Skin of body (tissue), 2 donors: Measurements from ENCODE around the gene DYNLT4. TPM values are rescaled to one million over a fixed set of nuclear protein-coding genes. Genes with fewer than 3 reads are reported as not detected.
"Not testable (repeated sequence)": the region's sequence is repeated elsewhere in the genome, so short reads cannot be mapped to it uniquely, and the experiment has no call there.

Experiments
- DNase-seq: peaks from one replicate; lab custom pipeline; 2025; lab: John Stamatoyannopoulos, UW
- total RNA-seq: library from RNA; depleted of rRNA; stranded (reverse); fragments of >200 nt; gene quantifications from one replicate; pipeline ENCODE4 v1.2.3, GENCODE V29; 2014

The DYNLT4 gene, protein sequence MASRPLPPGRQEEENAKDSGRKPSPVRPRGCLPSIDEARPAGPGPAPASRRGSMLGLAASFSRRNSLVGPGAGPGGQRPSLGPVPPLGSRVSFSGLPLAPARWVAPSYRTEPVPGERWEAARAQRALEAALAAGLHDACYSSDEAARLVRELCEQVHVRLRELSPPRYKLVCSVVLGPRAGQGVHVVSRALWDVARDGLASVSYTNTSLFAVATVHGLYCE
- total RNA-seq, result not detected

DNA sequence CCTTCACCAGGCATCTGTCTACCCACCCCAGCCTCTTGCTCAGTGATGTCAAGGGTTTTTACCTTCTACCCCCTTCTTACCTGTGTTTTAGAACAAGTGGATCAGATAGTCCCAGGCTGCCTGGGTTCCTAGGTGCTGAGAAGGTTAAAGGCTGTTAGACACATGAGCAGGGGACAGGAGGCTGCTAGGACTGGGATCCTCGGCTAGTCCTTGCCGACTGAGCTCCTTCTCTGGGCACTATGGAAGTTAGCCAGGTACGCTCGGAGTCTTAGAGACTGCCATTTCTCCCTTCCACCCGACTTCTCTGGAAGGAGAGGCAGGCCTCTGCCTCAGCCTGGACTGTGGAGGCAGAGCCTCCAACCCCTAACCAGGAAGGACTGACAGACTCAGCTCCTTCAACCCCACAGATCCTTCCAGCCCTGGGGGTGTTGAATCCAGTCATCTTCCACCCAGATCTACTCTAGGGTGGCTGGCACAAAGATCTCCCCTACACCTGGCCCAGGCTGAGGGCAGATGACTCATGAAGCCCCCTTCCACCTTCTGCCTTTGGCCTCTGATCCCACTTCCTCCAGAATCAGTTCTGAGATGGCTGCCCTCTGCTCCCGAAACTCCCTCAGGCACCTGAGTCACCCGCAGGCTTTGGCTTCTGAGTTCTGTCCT, at the start of gene DYNLT4:
DYNLT4 (minus strand) TSS at position 648 of the 660 bp plus-strand sequence. CDS start 683 bp downstream, outside the sequence.
- no peak for DNase-seq

- DNase-seq, result no peak
Observed at GRCh38 chr1:44855742-44856141, 48.6 kb upstream of the DYNLT4 start.

GRCh38 chr1:44854970-44855369, 47.8 kb upstream of the DYNLT4 start:
- DNase-seq, result no peak

GRCh38 chr1:44853201-44853600, 46.0 kb upstream of the DYNLT4 start:
- no peak for DNase-seq

DNA sequence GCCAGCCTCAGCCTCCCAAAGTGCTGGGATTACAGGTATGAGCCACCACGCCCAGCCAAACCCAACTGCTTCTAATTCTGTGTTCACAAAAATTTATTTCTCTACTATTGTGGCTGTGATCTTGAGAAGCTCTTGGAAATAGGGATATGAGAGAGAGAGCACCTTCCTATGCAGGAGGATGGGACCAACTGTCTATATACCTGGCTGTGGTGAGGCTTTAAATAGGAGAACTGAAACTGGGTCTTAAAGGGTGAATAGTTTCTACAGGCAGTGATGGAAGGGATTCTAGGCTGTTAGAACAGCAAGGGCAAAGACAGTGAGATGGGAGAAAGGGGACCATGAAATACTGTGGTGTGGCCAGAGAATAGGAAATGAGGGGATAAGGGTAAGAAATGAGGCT, 44.2 kb upstream of the DYNLT4 start:
- no peak for DNase-seq

- no peak for DNase-seq
Observed at GRCh38 chr1:44849575-44850132, 42.5 kb upstream of the DYNLT4 start.

GRCh38 chr1:44848456-44849181, 41.5 kb upstream of the DYNLT4 start:
- DNase-seq, result no peak

DNA sequence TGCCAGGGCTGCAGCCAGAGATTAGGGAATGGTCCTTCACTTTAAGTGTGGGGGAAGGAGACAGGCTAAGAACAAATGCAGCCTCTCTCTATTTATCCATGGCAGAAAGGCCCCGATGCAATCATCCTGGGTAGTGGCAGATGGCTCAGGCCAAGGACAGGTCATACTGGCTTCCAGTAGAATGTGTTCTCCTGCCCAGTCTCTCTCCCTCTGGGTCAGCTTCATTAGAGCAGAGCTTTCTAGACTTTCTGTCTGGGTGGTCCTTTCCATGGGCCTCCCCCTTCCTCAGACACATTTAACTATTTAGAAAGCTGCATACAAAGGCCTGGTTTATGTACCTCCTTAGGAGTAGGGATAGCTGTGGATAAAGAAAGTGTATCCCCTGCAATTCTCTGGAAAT, 40.7 kb upstream of the DYNLT4 start:
- DNase-seq, result no peak

- DNase-seq, result no peak
Observed at GRCh38 chr1:44846985-44847384, 39.8 kb upstream of the DYNLT4 start.

GRCh38 chr1:44842862-44843655, 35.9 kb upstream of the DYNLT4 start, which contains the start of gene PTCH2:
Gene PTCH2, minus strand, starts transcription at chr1:44843253. Its CDS starts 321 bp downstream, at chr1:44842932.
- peak; percentile 57 for DNase-seq

DNA sequence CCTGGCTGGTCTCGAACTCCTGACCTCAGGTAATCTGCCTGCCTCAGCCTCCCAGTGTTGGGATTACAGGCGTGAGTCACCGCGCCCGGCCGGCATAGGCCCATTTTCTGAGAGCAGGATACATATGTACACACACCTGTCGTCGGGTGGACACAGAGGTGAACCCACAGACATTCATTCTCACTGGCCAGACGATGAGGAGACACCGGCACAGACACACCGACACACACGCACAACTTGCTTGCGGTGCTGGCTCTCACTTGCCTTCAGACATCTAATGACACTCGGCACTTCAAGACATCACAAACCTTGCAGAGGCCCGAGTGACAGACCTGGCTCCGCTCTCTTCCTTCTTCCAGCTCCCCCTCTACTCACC, 35.3 kb upstream of the DYNLT4 start:
- no peak for DNase-seq

DNA sequence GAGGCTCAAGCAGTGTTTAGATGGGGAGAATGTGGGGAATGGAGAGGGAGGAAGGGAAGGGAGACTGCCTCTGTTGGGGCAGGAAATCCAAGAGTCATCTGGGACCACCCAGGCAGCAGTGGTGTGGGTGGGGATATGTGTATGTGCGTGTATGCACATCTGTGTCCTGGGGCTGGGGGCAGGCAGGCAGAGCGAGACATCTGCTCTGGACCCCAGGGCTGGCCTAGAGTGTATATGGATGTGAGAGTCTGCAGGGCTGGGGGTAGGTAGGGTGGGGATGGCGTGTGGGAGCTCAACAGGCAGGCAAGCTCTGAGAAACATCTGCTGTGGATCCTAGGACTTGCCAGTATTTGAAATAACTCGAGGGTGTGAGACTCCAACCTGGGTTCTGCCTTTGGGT, 32.4 kb upstream of the DYNLT4 start:
- DNase-seq, result peak; percentile 68

DNA sequence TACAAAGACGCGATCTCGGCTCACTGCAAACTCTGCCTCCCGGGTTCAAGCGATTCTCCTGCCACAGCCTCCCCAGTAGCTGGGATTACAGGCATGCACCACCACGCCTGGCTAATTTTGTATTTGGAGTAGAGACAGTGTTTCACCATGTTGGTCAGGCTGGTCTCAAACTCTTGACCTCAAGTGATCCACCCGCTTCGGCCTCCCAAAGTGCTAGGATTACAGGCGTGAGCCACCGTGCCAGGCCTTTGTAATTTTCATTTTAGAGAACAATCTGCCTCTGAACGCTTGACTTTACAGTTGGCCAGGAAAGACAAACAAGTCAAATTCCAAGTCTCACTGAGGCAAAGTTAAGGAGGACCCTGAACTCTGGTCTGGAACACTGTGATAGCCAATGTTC, 31.1 kb upstream of the DYNLT4 start:
- not testable (repeated sequence) for DNase-seq

DNA sequence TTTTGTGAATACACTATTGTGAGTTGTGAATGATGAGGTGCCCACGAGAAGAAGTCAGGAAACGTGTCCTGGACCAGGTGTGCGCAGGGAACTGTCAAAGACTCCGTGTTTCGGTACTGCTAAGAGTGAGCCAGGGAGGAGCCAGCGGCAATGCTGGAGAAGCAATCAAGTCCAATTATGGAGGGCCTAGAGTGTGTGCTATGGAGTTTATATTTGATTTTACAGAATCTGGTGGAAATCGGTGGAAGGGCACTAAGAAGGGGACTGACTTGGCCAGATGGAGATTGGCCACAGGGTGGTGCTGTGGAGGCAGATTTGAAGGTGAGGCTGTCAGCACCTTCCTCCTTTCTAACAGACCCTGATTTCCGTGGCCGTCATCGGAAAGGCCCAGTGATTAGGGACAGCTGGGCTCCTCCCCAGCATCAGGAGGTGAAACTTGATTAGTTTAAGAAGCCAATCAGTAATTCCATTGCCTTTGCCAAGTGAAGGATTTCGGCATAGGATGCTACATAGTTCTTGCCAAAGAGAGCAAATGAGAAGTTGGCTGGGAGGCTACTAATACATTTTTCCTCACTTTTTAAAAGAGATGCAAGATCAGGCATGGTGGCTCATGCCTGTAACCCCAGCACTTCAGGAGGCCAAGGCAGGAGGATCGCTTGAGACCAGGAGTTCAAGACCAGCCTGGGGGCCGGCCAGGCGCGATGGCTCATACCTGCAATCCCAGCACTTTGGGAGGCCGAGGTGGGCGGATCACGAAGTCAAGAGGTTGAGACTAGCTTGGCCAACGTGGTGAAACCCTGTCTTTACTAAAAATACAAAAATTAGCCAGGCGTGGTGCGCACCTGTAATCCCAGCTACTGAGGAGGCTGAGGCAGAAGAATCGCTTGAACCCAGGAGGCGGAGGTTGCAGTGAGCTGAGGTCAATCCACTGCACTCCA, 28.9 kb upstream of the DYNLT4 start:
- DNase-seq, result peak; percentile 73

DNA sequence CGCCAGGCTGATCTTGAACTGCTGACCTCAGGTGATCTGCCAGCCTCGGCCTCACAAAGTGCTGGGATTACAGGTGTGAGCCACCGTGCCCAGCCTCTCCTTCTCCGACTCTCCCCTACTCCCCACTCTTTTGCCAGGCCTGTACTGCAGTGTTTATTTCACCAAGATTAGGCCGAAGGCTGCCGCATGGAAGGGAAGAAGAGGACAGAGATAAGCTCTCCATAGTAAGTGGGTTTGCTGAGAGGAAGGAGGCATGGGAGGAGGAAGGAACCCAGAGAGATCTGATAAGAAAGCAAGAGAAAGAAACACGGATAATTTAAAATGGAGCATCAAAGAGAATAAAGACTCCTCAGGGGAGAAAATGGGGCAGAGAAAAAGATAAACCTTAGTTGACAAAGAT, 27.2 kb upstream of the DYNLT4 start:
- DNase-seq, result no peak

DNA sequence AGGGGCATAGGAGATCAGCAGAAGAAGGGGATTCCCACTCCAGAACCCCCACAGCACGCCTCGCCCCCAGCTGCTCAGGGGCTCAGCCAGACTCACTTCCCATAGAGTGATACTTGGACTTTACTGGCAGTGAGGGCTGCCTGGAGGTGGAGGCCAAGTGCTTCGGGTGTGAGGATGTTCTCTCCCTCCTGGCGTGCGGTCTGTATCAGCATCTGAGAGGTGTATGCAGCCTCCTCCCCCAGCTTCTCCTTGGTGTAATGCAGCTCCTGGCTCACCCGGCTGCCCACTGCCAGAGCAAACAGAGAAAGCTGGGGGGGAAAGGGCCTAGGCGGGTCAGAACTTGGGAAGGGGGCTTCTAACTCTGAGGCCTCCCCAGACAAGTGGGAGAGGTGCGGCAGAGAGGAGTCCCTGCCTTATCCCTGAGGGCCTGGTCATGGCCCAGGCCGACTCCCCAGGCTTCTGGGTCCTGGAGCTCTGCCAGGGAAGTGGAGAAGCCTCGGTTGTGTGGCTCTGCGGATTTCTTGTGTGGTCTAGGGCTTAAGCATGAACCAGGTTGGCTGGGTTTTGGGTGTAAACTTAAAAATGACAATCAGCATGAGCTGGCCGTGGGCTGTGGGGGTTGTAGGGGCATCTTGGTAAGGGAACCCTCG, 25.0 kb upstream of the DYNLT4 start:
- DNase-seq, result no peak

GRCh38 chr1:44831516-44831915, 24.4 kb upstream of the DYNLT4 start:
- DNase-seq, result no peak

DNA sequence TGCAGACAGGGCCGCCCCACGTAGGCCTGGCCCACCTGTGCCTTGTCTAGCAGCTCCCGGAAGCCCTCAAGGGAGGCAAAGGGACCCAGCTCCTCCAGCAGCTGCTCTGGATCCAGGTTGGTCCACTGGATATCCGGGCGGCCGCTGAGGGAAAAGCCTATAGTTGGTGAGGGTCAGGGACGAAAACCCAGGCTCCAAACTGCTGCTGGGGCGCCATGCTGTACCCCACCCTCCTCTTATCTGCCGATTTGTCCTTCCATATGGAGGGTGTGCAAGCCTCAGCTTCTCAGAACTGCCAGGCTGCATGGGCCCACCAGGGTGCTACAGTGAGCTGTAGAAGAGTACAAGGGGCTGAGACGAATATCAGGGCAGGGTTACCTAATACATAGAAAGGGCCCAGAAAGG, 23.8 kb upstream of the DYNLT4 start:
- DNase-seq, result no peak

GRCh38 chr1:44829506-44830384, 22.6 kb upstream of the DYNLT4 start:
- no peak for DNase-seq
